DND-41 (cell line): ENCODE data around the gene CPED1.

Experiments
- ATAC-seq: fragments of 200-7000 bp; cut with Tn5 transposase; 3 replicates; pipeline ENCODE4 v1.9.1; 2021; ENCODE audit warnings: low read depth; ENCODE audit not compliant: insufficient read depth
- DNase-seq: peaks from one replicate; pipeline ENCODE4 v3.0.0-alpha.2; 2020
- H2AFZ ChIP-seq: 2 replicates; pipeline ENCODE4 v1.6.0; 2012; ENCODE audit warnings: low read depth, low read length
- H3K27ac ChIP-seq: 2 replicates; pipeline ENCODE4 v1.5.1; 2012; ENCODE audit warnings: low read length, inconsistent platforms
- H3K27me3 ChIP-seq: fragments of 200-600 bp; sonication (generic); 2 replicates; pipeline ENCODE4 v1.6.0; 2012; ENCODE audit warnings: low read length, mild to moderate bottlenecking, inconsistent platforms; ENCODE audit not compliant: insufficient read depth, poor library complexity
- H3K36me3 ChIP-seq: 2 replicates; pipeline ENCODE4 v1.5.1; 2012; ENCODE audit warnings: low read length, inconsistent platforms; ENCODE audit not compliant: insufficient read depth
- H3K4me1 ChIP-seq: 2 replicates; pipeline ENCODE4 v1.5.1; 2012; ENCODE audit warnings: mild to moderate bottlenecking, low read length; ENCODE audit not compliant: insufficient read depth
- H3K4me2 ChIP-seq: 2 replicates; pipeline ENCODE4 v1.6.0; 2012; ENCODE audit warnings: mild to moderate bottlenecking, moderate library complexity, low read length, inconsistent platforms; ENCODE audit not compliant: insufficient read depth
- H3K4me3 ChIP-seq, 2 experiments: fragments of 200-600 bp in 1 of 2; shearing (Covaris generic) in 1 of 2; 2 replicates each; pipeline ENCODE4 v1.5.1; 2012 to 2016; ENCODE audit warnings: inconsistent platforms in 2 of 2, low read length in 2 of 2, mild to moderate bottlenecking in 2 of 2, low read depth in 1 of 2, moderate library complexity in 1 of 2
- H3K79me2 ChIP-seq: 2 replicates; pipeline ENCODE4 v1.6.0; 2012; ENCODE audit warnings: low read length, inconsistent platforms; ENCODE audit not compliant: insufficient read depth
- H3K9ac ChIP-seq: 2 replicates; pipeline ENCODE4 v1.6.0; 2012; ENCODE audit warnings: low read depth, mild to moderate bottlenecking, inconsistent platforms, low read length, moderate library complexity
- H3K9me3 ChIP-seq: 2 replicates; pipeline ENCODE4 v1.5.1; 2012; ENCODE audit warnings: low read length, moderate library complexity, mild to moderate bottlenecking, inconsistent platforms; ENCODE audit not compliant: insufficient read depth, severe bottlenecking
- H4K20me1 ChIP-seq: 2 replicates; pipeline ENCODE4 v1.6.0; 2012; ENCODE audit warnings: low read length; ENCODE audit not compliant: insufficient read depth
- CTCF ChIP-seq: IDR thresholded peaks from 2 replicates; pipeline ENCODE4 v1.5.1; 2012; ENCODE audit warnings: borderline replicate concordance, low read length, moderate library complexity, mild to moderate bottlenecking; ENCODE audit not compliant: poor library complexity, severe bottlenecking; ENCODE audit errors: extremely low read depth
- EZH2 ChIP-seq: IDR thresholded peaks from 3 replicates; pipeline ENCODE4 v1.6.1; 2012; ENCODE audit warnings: borderline replicate concordance, low read depth, mild to moderate bottlenecking, moderate library complexity, low read length, inconsistent platforms; ENCODE audit not compliant: severe bottlenecking

Gene CPED1

GRCh38 chr7:121012919-121013318 is 24.4 kb downstream of the CPED1 start:
- no peak for DNase-seq
- H3K36me3 ChIP-seq, result no peaks in the 10 kb centered on the region
- TF ChIP-seq EZH2 (no peak), CTCF (no peak)
- H3K4me1 ChIP-seq, result no peaks in the 10 kb centered on the region
- no peak overlapping the region for H3K4me3 ChIP-seq
- no peak overlapping the region for H3K9ac ChIP-seq
- H3K27me3 ChIP-seq, result peaks cover 9% of the 10 kb centered on the region
- no peak overlapping the region for H2AFZ ChIP-seq
- H4K20me1 ChIP-seq, result no peaks in the 10 kb centered on the region
- no peak for ATAC-seq
- no peak overlapping the region for H3K27ac ChIP-seq
- H3K9me3 ChIP-seq, result no peaks in the 10 kb centered on the region
- no peak overlapping the region for H3K4me2 ChIP-seq
- no peaks in the 10 kb centered on the region for H3K79me2 ChIP-seq

DNA sequence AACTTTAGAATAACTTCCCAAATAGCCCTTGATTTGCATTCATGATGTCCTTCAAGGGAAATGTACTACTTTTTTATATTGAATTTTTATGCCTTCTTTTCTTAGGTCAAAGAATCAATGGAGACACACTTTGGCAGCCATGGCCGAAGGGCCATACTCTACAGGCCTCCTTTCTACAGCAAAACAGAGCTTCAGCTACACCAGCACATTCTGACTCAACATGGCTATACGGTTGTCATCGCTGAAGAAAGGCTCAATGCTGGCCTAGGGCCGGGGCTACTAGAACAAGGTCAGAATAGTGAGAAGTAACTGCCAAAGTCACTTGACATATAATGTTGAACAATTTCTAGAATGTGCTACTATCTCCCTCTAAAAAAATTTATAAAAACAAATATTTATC is 27.0 kb downstream of the CPED1 start:
- no peaks in the 10 kb centered on the region for H3K36me3 ChIP-seq
- no peak overlapping the region for H3K9ac ChIP-seq
- H3K9me3 ChIP-seq, result no peaks in the 10 kb centered on the region
- no peak overlapping the region for H3K4me2 ChIP-seq
- no peaks in the 10 kb centered on the region for H3K79me2 ChIP-seq
- no peaks in the 10 kb centered on the region for H3K4me1 ChIP-seq
- no peak for DNase-seq
- H3K27me3 ChIP-seq, result peaks cover 12% of the 10 kb centered on the region
- H3K27ac ChIP-seq, result no peak overlapping the region
- TF ChIP-seq EZH2 (no peak), CTCF (no peak)
- no peaks in the 10 kb centered on the region for H4K20me1 ChIP-seq
- no peak overlapping the region for H3K4me3 ChIP-seq
- no peak for ATAC-seq
- H2AFZ ChIP-seq, result no peak overlapping the region

- no peaks in the 10 kb centered on the region for H3K4me1 ChIP-seq
- H3K79me2 ChIP-seq, result no peaks in the 10 kb centered on the region
- H3K36me3 ChIP-seq, result no peaks in the 10 kb centered on the region
- no peak overlapping the region for H3K4me3 ChIP-seq
- DNase-seq (no peak), ATAC-seq (no peak)
- TF ChIP-seq EZH2 (no peak), CTCF (no peak)
- H4K20me1 ChIP-seq, result no peaks in the 10 kb centered on the region
- peaks cover 12% of the 10 kb centered on the region for H3K27me3 ChIP-seq
- H3K4me2 ChIP-seq, result no peak overlapping the region
- H2AFZ ChIP-seq, result no peak overlapping the region
- no peak overlapping the region for H3K27ac ChIP-seq
- no peaks in the 10 kb centered on the region for H3K9me3 ChIP-seq
- H3K9ac ChIP-seq, result no peak overlapping the region
Measured at GRCh38 chr7:121016966-121017365, 28.5 kb downstream of the CPED1 start.

DNA sequence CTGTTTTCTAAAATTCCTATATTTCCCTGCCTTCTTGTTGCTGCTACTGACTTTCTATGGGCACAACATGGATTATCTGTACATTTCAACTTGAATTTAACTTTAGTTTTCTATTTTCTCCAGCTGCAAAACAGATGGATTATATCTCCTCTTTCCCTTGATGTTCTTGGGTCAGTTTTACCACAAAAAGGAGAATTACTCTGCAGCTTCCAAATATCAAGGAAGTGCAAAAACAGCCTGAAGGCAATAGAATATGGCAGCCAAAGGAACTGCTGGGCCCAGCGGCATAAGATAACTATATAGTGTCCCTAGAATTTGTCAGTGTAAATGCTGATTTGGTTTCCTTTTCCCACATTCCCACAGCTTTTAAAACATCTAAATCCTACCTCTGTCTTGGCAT is 29.1 kb downstream of the CPED1 start:
- H3K9ac ChIP-seq, result no peak overlapping the region
- H3K79me2 ChIP-seq, result no peaks in the 10 kb centered on the region
- TF ChIP-seq EZH2, result no peak
- no peak for DNase-seq
- H3K27me3 ChIP-seq, result peaks cover 12% of the 10 kb centered on the region
- no peak overlapping the region for H3K4me3 ChIP-seq
- H2AFZ ChIP-seq, result no peak overlapping the region
- no peak for ATAC-seq
- no peaks in the 10 kb centered on the region for H3K36me3 ChIP-seq
- H3K4me1 ChIP-seq, result no peaks in the 10 kb centered on the region
- no peak overlapping the region for H3K27ac ChIP-seq
- H3K9me3 ChIP-seq, result no peaks in the 10 kb centered on the region
- no peaks in the 10 kb centered on the region for H4K20me1 ChIP-seq
- no peak overlapping the region for H3K4me2 ChIP-seq
